Central memory CD8-positive, alpha-beta T cell (primary cell): ENCODE results near the gene PCID2.

Source experiments
- ATAC-seq: fragments of 150-1000 bp; cut with Tn5 transposase; replicated peaks from 2 replicates; pipeline ENCODE4 v1.10.0; 2022; ENCODE audit warnings: mild to moderate bottlenecking, moderate FRiP score, moderate number of reproducible peaks; ENCODE audit not compliant: poor library complexity, severe bottlenecking; ENCODE audit errors: extremely low read depth
- DNase-seq, 2 donors: peaks; one replicate each; pipeline ENCODE4 v3.0.0; 2021; ENCODE audit warnings: low spot score in 2 of 2
- H3K27ac Mint-ChIP-seq: one replicate; pipeline ENCODE4 v1.8.0; 2022; ENCODE audit warnings: low read depth, mild to moderate bottlenecking, moderate library complexity, mixed read lengths
- H3K27me3 Mint-ChIP-seq: one replicate; pipeline ENCODE4 v1.8.0; 2022; ENCODE audit warnings: mixed read lengths
- H3K36me3 Mint-ChIP-seq: one replicate; pipeline ENCODE4 v1.8.0; 2022; ENCODE audit warnings: mild to moderate bottlenecking, moderate library complexity, mixed read lengths; ENCODE audit not compliant: insufficient read depth
- H3K4me1 Mint-ChIP-seq: one replicate; pipeline ENCODE4 v1.8.0; 2022; ENCODE audit warnings: mixed read lengths
- H3K4me3 Mint-ChIP-seq: one replicate; pipeline ENCODE4 v1.8.0; 2022; ENCODE audit warnings: mild to moderate bottlenecking, moderate library complexity, mixed read lengths
- H3K9me3 Mint-ChIP-seq: one replicate; pipeline ENCODE4 v1.8.0; 2022; ENCODE audit warnings: mixed read lengths

The PCID2 gene

GRCh38 chr13:113211774-113212173 is 3.3 kb upstream of the PCID2 start:
- Mint-ChIP-seq H3K27ac (peak overlapping the region; percentile 32), H3K27me3 (no peaks in the 10 kb centered on the region), H3K36me3 (peaks cover 15% of the 10 kb centered on the region), H3K9me3 (no peaks in the 10 kb centered on the region), H3K4me3 (peak overlapping the region; percentile 46), H3K4me1 (peaks cover 37% of the 10 kb centered on the region)
- ATAC-seq (no peak), DNase-seq (no peak)

GRCh38 chr13:113210833-113211232 is 2.4 kb upstream of the PCID2 start:
- DNase-seq (no peak), ATAC-seq (no peak)
- H3K4me1 Mint-ChIP-seq = peaks cover 46% of the 10 kb centered on the region
- peaks cover 17% of the 10 kb centered on the region for H3K36me3 Mint-ChIP-seq
- H3K4me3 Mint-ChIP-seq = peak overlapping the region; percentile 65
- no peak overlapping the region for H3K27ac Mint-ChIP-seq
- H3K9me3 Mint-ChIP-seq = no peaks in the 10 kb centered on the region
- H3K27me3 Mint-ChIP-seq = no peaks in the 10 kb centered on the region

- Mint-ChIP-seq H3K36me3 (peaks cover 17% of the 10 kb centered on the region), H3K4me1 (peaks cover 55% of the 10 kb centered on the region), H3K4me3 (peak overlapping the region; percentile 69), H3K27ac (peak overlapping the region; percentile 46), H3K9me3 (no peaks in the 10 kb centered on the region), H3K27me3 (no peaks in the 10 kb centered on the region)
- peak; percentile 62 to 74 for DNase-seq
- ATAC-seq = peak; percentile 68
These were observed 1.4 kb upstream of the PCID2 start for GRCh38 chr13:113209759-113210421.

GRCh38 chr13:113209336-113209758 is 878 bp upstream of the PCID2 start, which contains the start of gene CUL4A:
TSS of gene CUL4A (plus strand) at chr13:113209613. CDS start at chr13:113209628, 15 bp downstream.
- ATAC-seq (peak; percentile 45), DNase-seq (peak in 1 of 2 donors; percentile 35)
- Mint-ChIP-seq H3K27ac (peak within 1 kb of the TSS; percentile 88), H3K27me3 (no peaks in the 10 kb centered on the region), H3K4me1 (peaks cover 61% of the 10 kb centered on the region), H3K9me3 (no peaks in the 10 kb centered on the region), H3K4me3 (peak within 1 kb of the TSS; percentile 86), H3K36me3 (peaks cover 17% of the 10 kb centered on the region)

- Mint-ChIP-seq H3K4me1 (peaks cover 71% of the 10 kb centered on the region), H3K27ac (peak overlapping the region; percentile 88), H3K4me3 (peak overlapping the region; percentile 86), H3K9me3 (no peaks in the 10 kb centered on the region), H3K27me3 (no peaks in the 10 kb centered on the region), H3K36me3 (peaks cover 18% of the 10 kb centered on the region)
- no peak for DNase-seq
- ATAC-seq = peak; percentile 0
These were observed 514 bp downstream of the PCID2 start for GRCh38 chr13:113207890-113208420.

GRCh38 chr13:113207460-113207859 is 1.0 kb downstream of the PCID2 start:
- DNase-seq = no peak
- peaks cover 19% of the 10 kb centered on the region for H3K36me3 Mint-ChIP-seq
- no peaks in the 10 kb centered on the region for H3K9me3 Mint-ChIP-seq

GRCh38 chr13:113205428-113205931 is 3.0 kb downstream of the PCID2 start:
- H3K27me3 Mint-ChIP-seq = no peaks in the 10 kb centered on the region
- peaks cover 19% of the 10 kb centered on the region for H3K36me3 Mint-ChIP-seq
- no peak for DNase-seq
- H3K4me3 Mint-ChIP-seq = peak overlapping the region; percentile 3
- H3K9me3 Mint-ChIP-seq = no peaks in the 10 kb centered on the region
- no peak overlapping the region for H3K27ac Mint-ChIP-seq
- ATAC-seq = no peak
- H3K4me1 Mint-ChIP-seq = peaks cover 62% of the 10 kb centered on the region

More at GRCh38 chr13:113207460-113207859, 1.0 kb downstream of the PCID2 start:
- ATAC-seq = no peak
- Mint-ChIP-seq H3K4me3 (peak overlapping the region; percentile 86), H3K27me3 (no peaks in the 10 kb centered on the region), H3K4me1 (peaks cover 72% of the 10 kb centered on the region), H3K27ac (peak overlapping the region; percentile 88)

GRCh38 chr13:113204378-113204734 is 4.1 kb downstream of the PCID2 start:
- no peak for ATAC-seq
- Mint-ChIP-seq H3K4me3 (no peak overlapping the region), H3K9me3 (no peaks in the 10 kb centered on the region), H3K36me3 (peaks cover 19% of the 10 kb centered on the region), H3K27ac (no peak overlapping the region), H3K4me1 (peaks cover 56% of the 10 kb centered on the region), H3K27me3 (no peaks in the 10 kb centered on the region)
- no peak for DNase-seq

GRCh38 chr13:113203507-113204377 is 4.7 kb downstream of the PCID2 start:
- Mint-ChIP-seq H3K4me1 (peaks cover 56% of the 10 kb centered on the region), H3K27ac (no peak overlapping the region)

GRCh38 chr13:113202912-113203311 is 5.6 kb downstream of the PCID2 start:
- no peak for ATAC-seq
- DNase-seq = no peak
- Mint-ChIP-seq H3K9me3 (no peaks in the 10 kb centered on the region), H3K4me3 (no peak overlapping the region), H3K27me3 (no peaks in the 10 kb centered on the region), H3K27ac (no peak overlapping the region), H3K4me1 (peaks cover 55% of the 10 kb centered on the region), H3K36me3 (peaks cover 26% of the 10 kb centered on the region)

More at GRCh38 chr13:113203507-113204377, 4.7 kb downstream of the PCID2 start:
- ATAC-seq = no peak
- Mint-ChIP-seq H3K4me3 (no peak overlapping the region), H3K36me3 (peaks cover 24% of the 10 kb centered on the region), H3K9me3 (no peaks in the 10 kb centered on the region), H3K27me3 (no peaks in the 10 kb centered on the region)
- DNase-seq = no peak

GRCh38 chr13:113201815-113202214 is 6.7 kb downstream of the PCID2 start:
- no peaks in the 10 kb centered on the region for H3K27me3 Mint-ChIP-seq
- ATAC-seq (no peak), DNase-seq (no peak)
- peaks cover 34% of the 10 kb centered on the region for H3K36me3 Mint-ChIP-seq
- peaks cover 45% of the 10 kb centered on the region for H3K4me1 Mint-ChIP-seq
- H3K27ac Mint-ChIP-seq = no peak overlapping the region
- no peaks in the 10 kb centered on the region for H3K9me3 Mint-ChIP-seq
- H3K4me3 Mint-ChIP-seq = no peak overlapping the region

- ATAC-seq (no peak), DNase-seq (no peak)
- Mint-ChIP-seq H3K4me1 (peaks cover 2% of the 10 kb centered on the region), H3K36me3 (peaks cover 55% of the 10 kb centered on the region), H3K27ac (no peak overlapping the region), H3K27me3 (no peaks in the 10 kb centered on the region), H3K9me3 (no peaks in the 10 kb centered on the region), H3K4me3 (no peak overlapping the region)
These were observed 11.3 kb downstream of the PCID2 start for GRCh38 chr13:113196970-113197737.
